Upper lobe of right lung (tissue), 1 donor: ENCODE data around the gene IRAK2. TPM values are rescaled to one million over a fixed set of nuclear protein-coding genes. Genes with fewer than 3 reads are reported as not detected.
"Not testable (repeated sequence)": the region's sequence is repeated elsewhere in the genome, so short reads cannot be mapped to it uniquely, and the experiment has no call there.

ENCODE experiments used
- ATAC-seq: fragments of 200-7000 bp; cut with Tn5 transposase; one replicate; pipeline ENCODE4 v1.9.1; 2020; ENCODE audit warnings: mild to moderate bottlenecking, moderate library complexity
- DNase-seq: peaks from one replicate; pipeline ENCODE4 v3.0.0-alpha.2; 2020
- H3K27ac ChIP-seq: fragments of 200-600 bp; one replicate; pipeline ENCODE4 v1.8.0; 2022
- H3K27me3 ChIP-seq: fragments of 200-600 bp; one replicate; pipeline ENCODE4 v1.8.0; 2022; ENCODE audit warnings: mild to moderate bottlenecking
- H3K36me3 ChIP-seq: fragments of 200-600 bp; one replicate; pipeline ENCODE4 v1.8.0; 2022
- H3K4me1 ChIP-seq: fragments of 200-600 bp; one replicate; pipeline ENCODE4 v1.8.0; 2022
- H3K4me3 ChIP-seq: fragments of 200-600 bp; one replicate; pipeline ENCODE4 v1.8.0; 2022; ENCODE audit warnings: mild to moderate bottlenecking
- H3K9me3 ChIP-seq: fragments of 200-600 bp; one replicate; pipeline ENCODE4 v1.8.0; 2022
- intact Hi-C: fragments of 100-400 bp; cut with DNase I; formaldehyde crosslinking; loops from one replicate; pipeline ENCODE4 v1.11.0; 2022
- total RNA-seq: library from RNA; stranded (reverse); fragmentation: NEBNext Ultra II Directional; extraction: Animal tissue kit (Norgen Biotek cat#: 25700); gene quantifications from one replicate; pipeline ENCODE4 v1.2.1, GENCODE V29; 2021
- TF ChIP-seq, protein P1 (sequence below): fragments of 200-600 bp; IDR thresholded peaks from one replicate; pipeline ENCODE4 v1.8.0; 2022; ENCODE audit warnings: antibody characterized with exemption
- donor health status: DM: no; HTN: yes; CAD: no; lungs with severe emphysema.

Gene IRAK2
- total RNA-seq, 1 donor from 2014 or later = 5.2 TPM

DNA sequence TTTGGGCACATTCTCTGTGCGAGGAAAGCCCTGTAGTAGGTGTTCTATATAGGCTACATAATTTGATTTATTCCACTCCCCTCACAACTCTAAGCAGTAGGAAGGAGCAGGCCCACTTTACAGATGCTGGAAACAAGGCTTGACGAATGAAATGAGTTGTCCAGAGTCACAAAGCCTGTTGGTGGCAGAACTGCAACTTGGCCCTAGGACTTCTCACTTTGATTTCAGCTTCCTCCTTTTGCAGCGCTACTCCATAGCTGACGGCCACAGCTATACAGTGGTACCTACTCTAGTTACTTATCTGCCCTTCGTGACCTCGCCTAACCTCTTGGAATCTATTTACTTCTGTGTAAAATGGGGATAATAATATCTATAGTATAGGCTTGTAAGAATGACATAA lies 2.5 kb upstream of the IRAK2 start:
- TF ChIP-seq, protein P1, sequence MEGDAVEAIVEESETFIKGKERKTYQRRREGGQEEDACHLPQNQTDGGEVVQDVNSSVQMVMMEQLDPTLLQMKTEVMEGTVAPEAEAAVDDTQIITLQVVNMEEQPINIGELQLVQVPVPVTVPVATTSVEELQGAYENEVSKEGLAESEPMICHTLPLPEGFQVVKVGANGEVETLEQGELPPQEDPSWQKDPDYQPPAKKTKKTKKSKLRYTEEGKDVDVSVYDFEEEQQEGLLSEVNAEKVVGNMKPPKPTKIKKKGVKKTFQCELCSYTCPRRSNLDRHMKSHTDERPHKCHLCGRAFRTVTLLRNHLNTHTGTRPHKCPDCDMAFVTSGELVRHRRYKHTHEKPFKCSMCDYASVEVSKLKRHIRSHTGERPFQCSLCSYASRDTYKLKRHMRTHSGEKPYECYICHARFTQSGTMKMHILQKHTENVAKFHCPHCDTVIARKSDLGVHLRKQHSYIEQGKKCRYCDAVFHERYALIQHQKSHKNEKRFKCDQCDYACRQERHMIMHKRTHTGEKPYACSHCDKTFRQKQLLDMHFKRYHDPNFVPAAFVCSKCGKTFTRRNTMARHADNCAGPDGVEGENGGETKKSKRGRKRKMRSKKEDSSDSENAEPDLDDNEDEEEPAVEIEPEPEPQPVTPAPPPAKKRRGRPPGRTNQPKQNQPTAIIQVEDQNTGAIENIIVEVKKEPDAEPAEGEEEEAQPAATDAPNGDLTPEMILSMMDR = no peak
- no peaks in the 10 kb centered on the region for H3K9me3 ChIP-seq
- no peaks in the 10 kb centered on the region for H3K27me3 ChIP-seq
- H3K4me3 ChIP-seq = no peak overlapping the region
- no peaks in the 10 kb centered on the region for H3K36me3 ChIP-seq
- ATAC-seq = peak; percentile 20
- no peaks in the 10 kb centered on the region for H3K4me1 ChIP-seq
- intact Hi-C loops = loop anchor here (5.0 kb wide), 1 partner anchor 65 kb away; no protein-coding TSS in a partner anchor
- no peak for DNase-seq
- no peak overlapping the region for H3K27ac ChIP-seq

DNA sequence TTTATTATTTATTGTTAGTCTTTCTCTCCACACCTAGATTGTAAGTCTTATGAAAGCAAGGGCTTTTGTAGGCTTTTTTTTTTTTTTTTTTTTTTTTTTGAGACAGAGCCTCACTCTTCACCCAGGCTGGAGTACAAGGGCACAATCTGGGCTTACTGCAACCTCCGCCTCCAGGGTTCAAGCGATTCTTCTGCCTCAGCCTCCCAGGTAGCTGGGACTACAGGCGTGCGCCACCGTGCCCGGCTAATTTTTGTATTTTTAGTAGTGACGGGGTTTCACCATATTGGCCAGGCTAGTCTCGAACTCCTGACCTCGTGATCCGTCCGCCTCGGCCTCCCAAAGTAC lies 546 bp upstream of the IRAK2 start:
- intact Hi-C loops = loop anchor here (5.0 kb wide), 1 partner anchor 63 kb away; no protein-coding TSS in a partner anchor
- H3K27me3 ChIP-seq, ATAC-seq, H3K27ac ChIP-seq, H3K36me3 ChIP-seq, H3K9me3 ChIP-seq, DNase-seq, H3K4me1 ChIP-seq: not testable (repeated sequence)
- peak overlapping the region; percentile 73 for H3K4me3 ChIP-seq

DNA sequence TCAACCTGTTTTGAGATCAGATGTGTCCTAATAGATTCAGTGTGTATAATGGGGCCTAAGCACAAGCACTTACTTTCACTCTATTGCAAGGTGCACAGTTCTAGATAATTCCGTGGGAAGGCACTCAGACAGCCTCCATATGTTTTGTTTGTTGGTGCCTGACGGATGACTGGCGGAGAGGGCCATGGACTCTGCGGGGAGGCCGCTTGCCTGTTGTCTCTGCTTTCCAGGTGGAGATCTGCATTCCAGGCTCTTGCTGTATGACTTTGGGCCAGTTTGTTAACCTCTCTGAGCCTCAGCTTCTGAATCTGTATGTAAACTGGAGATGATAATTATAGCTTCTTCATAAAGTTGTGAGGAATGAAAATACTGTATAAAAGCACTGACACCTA lies 1.5 kb downstream of the IRAK2 start:
- TF ChIP-seq, protein P1 = no peak
- Histone ChIP-seq H3K4me3 (peak overlapping the region; percentile 73), H3K27ac (no peak overlapping the region), H3K9me3 (no peaks in the 10 kb centered on the region), H3K36me3 (no peaks in the 10 kb centered on the region), H3K4me1 (no peaks in the 10 kb centered on the region), H3K27me3 (no peaks in the 10 kb centered on the region)
- DNase-seq (no peak), ATAC-seq (no peak)
- intact Hi-C loops = no loop called here

DNA sequence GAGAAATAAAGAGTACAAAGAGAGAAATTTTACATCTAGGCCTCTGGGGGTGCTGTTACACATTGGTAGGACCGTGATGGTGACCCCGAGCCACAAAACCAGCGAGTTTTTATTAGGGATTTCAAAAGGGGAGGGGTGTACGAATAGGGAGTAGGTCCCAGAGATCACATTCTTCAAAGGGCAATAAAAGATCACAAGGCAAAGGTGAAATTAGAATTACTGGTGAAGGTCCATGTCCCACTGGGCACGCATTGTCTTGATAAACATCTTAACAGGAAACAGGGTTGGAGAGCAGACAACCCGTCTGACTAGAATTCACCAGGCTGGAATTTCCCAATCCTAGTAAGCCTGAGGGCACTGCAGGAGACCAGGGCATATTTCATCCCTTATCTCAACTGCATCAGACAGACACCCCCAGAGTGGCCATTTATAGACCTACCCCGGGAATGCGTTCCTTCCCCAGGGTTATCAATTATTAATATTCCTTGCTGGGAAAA lies 4.3 kb downstream of the IRAK2 start:
- Histone ChIP-seq H3K27ac (no peak overlapping the region), H3K9me3 (no peaks in the 10 kb centered on the region), H3K36me3 (no peaks in the 10 kb centered on the region), H3K4me1 (peaks cover 12% of the 10 kb centered on the region), H3K4me3 (no peak overlapping the region), H3K27me3 (no peaks in the 10 kb centered on the region)
- DNase-seq = no peak
- TF ChIP-seq, protein P1 = peak; percentile 12
- ATAC-seq = no peak
- intact Hi-C loops = no loop called here

DNA sequence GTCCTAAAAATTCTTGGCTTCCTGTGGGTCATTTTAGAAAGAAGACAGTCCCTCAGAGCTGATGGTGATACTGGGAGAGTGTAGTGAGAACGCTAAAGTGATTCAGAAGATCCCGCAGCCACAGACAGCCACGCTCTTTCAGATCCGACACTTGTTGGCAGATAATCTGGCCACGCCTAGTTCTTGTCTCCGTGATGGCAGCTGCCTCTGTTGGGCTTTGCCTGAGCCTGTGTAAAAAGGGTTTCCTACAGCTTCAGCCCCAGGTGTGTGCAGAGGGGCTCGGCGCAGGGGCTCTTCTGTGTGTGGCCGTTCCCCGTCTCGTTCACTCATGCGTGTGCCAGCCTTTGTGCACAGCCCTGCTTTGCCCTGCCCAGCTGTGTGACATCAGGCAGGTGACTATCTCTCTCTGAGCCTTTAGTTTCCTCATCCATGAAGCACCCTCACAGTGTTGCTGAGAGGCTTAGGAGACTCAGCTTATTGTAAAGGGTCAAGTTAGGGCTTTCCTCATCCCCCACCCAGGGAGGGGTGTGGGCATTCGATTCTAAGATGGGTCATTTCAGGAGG lies 6.3 kb downstream of the IRAK2 start:
- Histone ChIP-seq H3K36me3 (no peaks in the 10 kb centered on the region), H3K27ac (no peak overlapping the region), H3K4me1 (peaks cover 17% of the 10 kb centered on the region), H3K4me3 (no peak overlapping the region), H3K27me3 (no peaks in the 10 kb centered on the region), H3K9me3 (no peaks in the 10 kb centered on the region)
- intact Hi-C loops = no loop called here
- DNase-seq (no peak), ATAC-seq (no peak)
- TF ChIP-seq, protein P1 = no peak

DNA sequence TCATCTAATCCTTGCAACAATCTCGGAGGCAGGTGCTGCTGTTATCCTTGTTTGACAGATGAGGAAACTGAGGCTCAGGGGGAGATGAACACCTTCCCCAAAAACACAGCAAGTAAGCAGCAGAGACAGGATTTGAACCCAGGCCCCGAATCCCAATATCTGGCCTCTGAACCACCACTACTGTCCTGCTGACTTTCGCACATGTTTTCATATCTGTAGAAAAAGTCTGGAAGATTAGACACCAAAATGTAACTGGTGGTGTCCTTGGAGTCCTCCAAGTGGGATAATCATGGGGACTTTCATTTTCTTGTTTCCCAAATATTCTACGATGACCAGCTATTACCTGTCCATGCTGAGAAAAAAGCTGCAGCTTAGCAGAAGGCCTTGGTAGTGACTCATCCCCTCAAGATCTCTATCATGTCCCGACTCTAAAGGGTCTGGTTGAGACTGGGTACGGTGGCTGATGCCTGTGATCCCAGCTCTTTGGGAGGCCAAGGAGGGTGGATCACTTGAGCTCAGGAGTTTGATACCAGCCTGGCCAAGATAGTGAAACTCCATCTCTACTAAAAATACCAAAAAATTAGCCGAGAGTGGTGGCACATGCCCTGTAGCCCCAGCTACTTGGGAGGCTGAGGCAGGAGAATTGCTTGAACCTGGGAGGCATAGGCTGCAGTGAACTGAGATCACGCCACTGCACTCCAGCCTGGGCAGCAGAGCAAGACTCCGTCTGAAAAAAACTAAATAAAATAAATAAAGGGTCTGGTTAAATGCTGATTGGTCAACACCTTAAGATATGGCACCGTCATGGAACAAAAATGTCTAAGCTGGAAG lies 8.6 kb downstream of the IRAK2 start:
- Histone ChIP-seq H3K4me3 (no peak overlapping the region), H3K36me3 (no peaks in the 10 kb centered on the region), H3K27me3 (no peaks in the 10 kb centered on the region), H3K4me1 (peaks cover 17% of the 10 kb centered on the region), H3K9me3 (no peaks in the 10 kb centered on the region), H3K27ac (peak overlapping the region; percentile 78)
- ATAC-seq (no peak), DNase-seq (no peak)
- TF ChIP-seq, protein P1 = no peak
- intact Hi-C loops = no loop called here
